Activated B cell treated with CpG ODN at 0.5 μM for 24 hours (primary cell): ENCODE measurements around the gene ULBP1. TPM values are rescaled to one million over a fixed set of nuclear protein-coding genes. Genes with fewer than 3 reads are reported as not detected.
A peak's percentile ranks its signal among the peaks of the same experiment; 100 is the strongest.
"Not testable (repeated sequence)": the region's sequence is repeated elsewhere in the genome, so short reads cannot be mapped to it uniquely, and the experiment has no call there.

Source experiments
- ATAC-seq: fragments of 200-7000 bp; cut with Tn5 transposase; one replicate; pipeline ENCODE4 v1.10.0; 2021; ENCODE audit warnings: low read depth, mild to moderate bottlenecking, moderate library complexity
- CTCF ChIA-PET: fragments of 350-600 bp; sonication (Branson Sonifier 250); formaldehyde crosslinking; loops from one replicate; lab custom pipeline; 2021; ENCODE audit warnings: antibody characterized with exemption; lab: Charles Lee
- POLR2A ChIA-PET: fragments of 350-600 bp; sonication (Branson Sonifier 250); formaldehyde crosslinking; loops from one replicate; lab custom pipeline; 2021; ENCODE audit warnings: antibody characterized with exemption; lab: Charles Lee
- DNase-seq: peaks from one replicate; pipeline ENCODE4 v3.0.0; 2022
- H3K27ac Mint-ChIP-seq: one replicate; pipeline ENCODE4 v1.8.0; 2020; ENCODE audit warnings: mixed read lengths
- H3K27me3 Mint-ChIP-seq: one replicate; pipeline ENCODE4 v1.8.0; 2021; ENCODE audit warnings: mixed read lengths
- H3K36me3 Mint-ChIP-seq: one replicate; pipeline ENCODE4 v1.8.0; 2021; ENCODE audit warnings: low read depth, mixed read lengths
- H3K4me1 Mint-ChIP-seq: one replicate; pipeline ENCODE4 v1.8.0; 2021; ENCODE audit warnings: mixed read lengths
- H3K4me3 Mint-ChIP-seq: one replicate; pipeline ENCODE4 v1.8.0; 2020; ENCODE audit warnings: mild to moderate bottlenecking, mixed read lengths
- H3K9me3 Mint-ChIP-seq: one replicate; pipeline ENCODE4 v1.8.0; 2020; ENCODE audit warnings: mixed read lengths
- intact Hi-C: fragments of 100-400 bp; cut with micrococcal nuclease; formaldehyde crosslinking; loops from one replicate; pipeline ENCODE4 v1.15.1; 2024
- total RNA-seq: library from RNA; stranded (reverse); gene quantifications from 2 replicates; pipeline ENCODE4 v1.2.3, GENCODE V29; 2022
- TF ChIP-seq, protein P1 (sequence below): fragments of 200-600 bp; IDR thresholded peaks from one replicate; pipeline ENCODE4 v1.8.0; 2022; ENCODE audit warnings: antibody characterized with exemption, mild to moderate bottlenecking

The ULBP1 gene
- total RNA-seq, 1 donor from 2014 or later: 2.2 TPM

DNA sequence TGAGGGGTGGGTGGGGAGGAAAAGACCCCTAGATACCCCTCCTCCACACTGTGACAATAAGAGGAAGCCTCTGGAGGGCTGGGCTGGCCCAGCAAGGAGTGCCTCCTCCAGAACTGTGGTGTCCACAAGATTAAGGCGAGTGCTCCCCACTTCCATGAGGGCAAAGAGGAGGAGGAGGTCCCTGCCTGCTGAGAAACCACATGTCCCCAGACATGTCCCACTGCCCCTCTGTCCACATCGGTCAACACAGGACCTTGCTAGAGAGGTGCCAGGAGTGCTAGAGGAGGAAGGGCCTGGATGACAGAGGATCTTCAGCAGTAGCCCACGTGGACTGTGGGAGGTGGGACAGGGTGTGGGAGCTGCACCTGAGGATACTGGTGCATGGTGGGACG, 43.9 kb upstream of the ULBP1 start:
- H3K9me3 Mint-ChIP-seq: no peaks in the 10 kb centered on the region
- intact Hi-C loops: loop anchor here (10.0 kb wide), 1 partner anchor 195 kb away; no protein-coding TSS in a partner anchor
- ATAC-seq: no peak
- CTCF ChIA-PET: no interaction called here
- peaks cover 56% of the 10 kb centered on the region for H3K27me3 Mint-ChIP-seq
- H3K4me3 Mint-ChIP-seq: no peak overlapping the region
- TF ChIP-seq, protein P1, sequence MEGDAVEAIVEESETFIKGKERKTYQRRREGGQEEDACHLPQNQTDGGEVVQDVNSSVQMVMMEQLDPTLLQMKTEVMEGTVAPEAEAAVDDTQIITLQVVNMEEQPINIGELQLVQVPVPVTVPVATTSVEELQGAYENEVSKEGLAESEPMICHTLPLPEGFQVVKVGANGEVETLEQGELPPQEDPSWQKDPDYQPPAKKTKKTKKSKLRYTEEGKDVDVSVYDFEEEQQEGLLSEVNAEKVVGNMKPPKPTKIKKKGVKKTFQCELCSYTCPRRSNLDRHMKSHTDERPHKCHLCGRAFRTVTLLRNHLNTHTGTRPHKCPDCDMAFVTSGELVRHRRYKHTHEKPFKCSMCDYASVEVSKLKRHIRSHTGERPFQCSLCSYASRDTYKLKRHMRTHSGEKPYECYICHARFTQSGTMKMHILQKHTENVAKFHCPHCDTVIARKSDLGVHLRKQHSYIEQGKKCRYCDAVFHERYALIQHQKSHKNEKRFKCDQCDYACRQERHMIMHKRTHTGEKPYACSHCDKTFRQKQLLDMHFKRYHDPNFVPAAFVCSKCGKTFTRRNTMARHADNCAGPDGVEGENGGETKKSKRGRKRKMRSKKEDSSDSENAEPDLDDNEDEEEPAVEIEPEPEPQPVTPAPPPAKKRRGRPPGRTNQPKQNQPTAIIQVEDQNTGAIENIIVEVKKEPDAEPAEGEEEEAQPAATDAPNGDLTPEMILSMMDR: no peak
- POLR2A ChIA-PET: no interaction called here
- no peak overlapping the region for H3K27ac Mint-ChIP-seq
- no peak for DNase-seq
- peaks cover 22% of the 10 kb centered on the region for H3K4me1 Mint-ChIP-seq
- H3K36me3 Mint-ChIP-seq: no peaks in the 10 kb centered on the region

DNA sequence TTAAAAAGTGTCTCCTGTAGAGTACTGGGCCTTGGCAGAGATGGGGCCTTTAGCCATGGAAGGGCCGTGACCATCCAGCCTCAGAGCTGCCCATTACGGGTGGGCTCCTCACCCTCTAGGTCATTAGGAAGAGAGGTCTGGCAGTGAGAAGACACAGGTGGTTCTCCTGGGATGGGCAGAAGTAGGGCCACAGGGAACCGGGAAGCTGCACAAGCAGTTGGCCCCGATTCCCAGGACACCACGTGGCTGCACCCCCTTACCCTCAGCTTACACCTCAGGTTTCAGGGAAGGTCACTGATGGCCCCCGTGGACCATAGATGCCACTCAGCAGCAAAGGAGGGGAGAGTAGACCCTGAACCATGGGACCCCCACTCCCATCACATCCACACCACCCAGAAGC, 42.4 kb upstream of the ULBP1 start:
- ChIA-PET CTCF (no interaction called here), POLR2A (no interaction called here)
- intact Hi-C loops: loop anchor here (10.0 kb wide), 1 partner anchor 197 kb away; no protein-coding TSS in a partner anchor
- Mint-ChIP-seq H3K4me1 (peaks cover 29% of the 10 kb centered on the region), H3K4me3 (no peak overlapping the region), H3K27me3 (peaks cover 66% of the 10 kb centered on the region), H3K36me3 (no peaks in the 10 kb centered on the region), H3K27ac (no peak overlapping the region), H3K9me3 (no peaks in the 10 kb centered on the region)
- TF ChIP-seq, protein P1: no peak
- ATAC-seq (no peak), DNase-seq (no peak)

DNA sequence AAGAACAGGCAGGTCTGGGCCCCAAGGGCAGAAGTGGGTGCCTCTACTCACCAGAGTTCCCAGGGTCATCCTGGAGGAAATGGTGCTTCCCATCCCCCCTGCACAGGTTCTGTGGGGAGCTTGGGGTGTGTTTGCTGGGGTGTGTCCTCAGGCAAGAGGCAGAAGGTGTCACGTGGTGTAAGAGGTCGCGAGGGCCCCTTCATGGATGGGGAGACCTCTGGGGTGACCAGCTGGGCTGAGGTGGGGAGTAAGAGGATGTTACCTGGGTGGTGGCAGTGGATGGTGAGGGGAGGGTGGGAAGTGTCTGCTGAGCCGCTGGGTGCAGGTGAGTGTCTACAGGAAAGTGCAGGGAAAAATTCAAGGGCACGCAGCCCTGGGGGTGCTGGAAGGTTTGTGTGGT, 41.7 kb upstream of the ULBP1 start:
- H3K36me3 Mint-ChIP-seq, CTCF ChIA-PET, POLR2A ChIA-PET, H3K9me3 Mint-ChIP-seq, H3K27ac Mint-ChIP-seq, ATAC-seq: not testable (repeated sequence)
- intact Hi-C loops: loop anchor here (2.0 to 10.0 kb wide), 2 partner anchors 57 to 197 kb away; partner anchors contain the start of gene LRP11
- Mint-ChIP-seq H3K4me3 (peak overlapping the region; percentile 28), H3K27me3 (peaks cover 69% of the 10 kb centered on the region), H3K4me1 (peaks cover 31% of the 10 kb centered on the region)
- DNase-seq: peak; percentile 14

DNA sequence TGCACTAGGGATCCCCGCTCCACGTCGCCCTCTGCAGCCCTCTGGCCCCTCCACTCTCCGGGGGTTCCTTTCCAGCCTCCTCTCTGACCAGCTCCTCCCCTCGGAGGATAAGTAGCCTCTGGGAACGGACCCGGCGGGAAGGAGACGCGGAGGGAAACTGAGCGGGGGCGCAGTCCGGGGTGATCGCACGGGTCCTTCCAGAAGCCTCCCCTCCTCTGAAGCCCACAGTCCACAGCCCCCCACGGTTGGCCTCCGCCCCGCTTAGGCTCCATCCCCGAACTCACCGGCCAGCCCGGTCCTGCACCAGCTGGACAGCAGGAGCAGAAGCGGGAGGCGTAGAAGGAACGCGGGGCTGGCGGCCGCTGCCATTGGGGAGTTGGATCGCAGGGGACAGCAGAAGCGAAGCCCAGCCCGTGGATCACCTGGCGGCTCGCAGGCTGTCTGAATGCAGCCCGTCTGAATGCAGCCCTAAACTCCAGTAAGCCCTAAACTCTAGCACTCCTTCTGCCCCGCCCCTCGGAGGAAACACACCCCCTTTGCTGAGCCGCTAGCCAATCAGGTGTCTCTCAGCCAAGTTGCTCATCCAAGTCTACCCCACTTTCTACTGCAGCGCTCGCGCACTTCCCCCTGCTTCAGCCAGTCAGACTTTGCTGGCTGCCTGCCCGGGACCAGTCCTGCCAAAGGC, 41.0 kb upstream of the ULBP1 start, which contains the start of gene RAET1G:
Gene RAET1G, minus strand, starts transcription at position 480 of the 685 bp plus-strand sequence. Its CDS starts 111 bp downstream, at position 369.
- peak; percentile 96 for ATAC-seq
- no peaks in the 10 kb centered on the region for H3K9me3 Mint-ChIP-seq
- ChIA-PET CTCF (interaction anchor here (0.6 kb wide), 1 partner anchor 375 kb away, joined by 4 read pairs; no protein-coding TSS in a partner anchor), POLR2A (no interaction called here)
- H3K27me3 Mint-ChIP-seq: peaks cover 73% of the 10 kb centered on the region
- H3K4me1 Mint-ChIP-seq: peaks cover 31% of the 10 kb centered on the region
- TF ChIP-seq, protein P1: no peak
- intact Hi-C loops: loop anchor here (2.0 to 10.0 kb wide), 2 partner anchors 58 to 198 kb away; partner anchors contain the start of gene LRP11
- H3K4me3 Mint-ChIP-seq: peak within 1 kb of the TSS; percentile 77
- H3K27ac Mint-ChIP-seq: no peak within 1 kb of the TSS
- no peaks in the 10 kb centered on the region for H3K36me3 Mint-ChIP-seq
- DNase-seq: peak; percentile 54

DNA sequence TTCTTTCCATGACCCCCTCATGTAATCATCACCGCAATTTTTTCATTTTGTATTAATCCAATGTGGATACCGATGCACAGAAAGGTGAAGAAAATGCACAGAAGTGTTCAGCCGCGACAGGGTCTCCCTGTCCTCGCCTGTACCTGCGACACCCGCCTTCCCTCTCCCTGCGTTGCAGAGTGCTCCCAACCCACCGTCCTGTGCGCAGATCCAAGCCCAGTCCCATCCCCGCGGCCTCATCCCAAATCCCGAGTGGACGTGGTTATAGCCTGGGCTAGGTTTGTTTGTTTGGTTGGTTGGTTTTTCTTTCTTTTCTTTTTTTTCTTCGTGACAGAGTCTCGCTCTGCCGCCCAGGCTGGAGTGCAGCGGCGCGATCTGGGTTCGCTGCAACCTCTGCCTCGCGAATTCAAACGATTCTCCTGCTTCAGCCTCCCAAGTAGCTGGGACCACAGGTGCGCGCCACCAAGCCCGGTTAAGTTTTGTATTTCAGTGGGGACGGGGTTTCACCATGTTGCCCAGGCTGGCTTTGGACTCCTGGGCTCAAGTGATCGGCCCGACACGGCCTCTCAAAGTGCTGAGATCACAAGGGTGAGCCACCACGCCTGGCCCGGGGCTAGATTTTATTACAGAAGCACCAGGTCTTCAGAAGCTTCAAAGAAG, 40.3 kb upstream of the ULBP1 start:
- peak; percentile 9 for ATAC-seq
- TF ChIP-seq, protein P1: no peak
- H3K4me1 Mint-ChIP-seq: peaks cover 31% of the 10 kb centered on the region
- DNase-seq: no peak
- ChIA-PET POLR2A (no interaction called here), CTCF (interaction anchor here (0.6 to 1.1 kb wide), 3 partner anchors 57 to 375 kb away, joined by 3 to 4 read pairs (median 3); no protein-coding TSS in a partner anchor)
- H3K27me3 Mint-ChIP-seq: peaks cover 74% of the 10 kb centered on the region
- intact Hi-C loops: loop anchor here (2.0 to 10.0 kb wide), 2 partner anchors 59 to 199 kb away; partner anchors contain the start of gene LRP11
- peak overlapping the region; percentile 77 for H3K4me3 Mint-ChIP-seq
- no peaks in the 10 kb centered on the region for H3K9me3 Mint-ChIP-seq
- H3K36me3 Mint-ChIP-seq: no peaks in the 10 kb centered on the region
- no peak overlapping the region for H3K27ac Mint-ChIP-seq
